ENCODE data around the gene SAMD5. TPM values are rescaled to one million over a fixed set of nuclear protein-coding genes. Genes with fewer than 3 reads are reported as not detected.
A peak's percentile ranks its signal among the peaks of the same experiment; 100 is the strongest.

SAMD5 gene
- total and polyA plus RNA-seq, 2 of the 8 experiments (the other 6 are each of a cell fraction or from before 2014, with no cell fraction given), result 0.02 to 0.04 TPM

DNA sequence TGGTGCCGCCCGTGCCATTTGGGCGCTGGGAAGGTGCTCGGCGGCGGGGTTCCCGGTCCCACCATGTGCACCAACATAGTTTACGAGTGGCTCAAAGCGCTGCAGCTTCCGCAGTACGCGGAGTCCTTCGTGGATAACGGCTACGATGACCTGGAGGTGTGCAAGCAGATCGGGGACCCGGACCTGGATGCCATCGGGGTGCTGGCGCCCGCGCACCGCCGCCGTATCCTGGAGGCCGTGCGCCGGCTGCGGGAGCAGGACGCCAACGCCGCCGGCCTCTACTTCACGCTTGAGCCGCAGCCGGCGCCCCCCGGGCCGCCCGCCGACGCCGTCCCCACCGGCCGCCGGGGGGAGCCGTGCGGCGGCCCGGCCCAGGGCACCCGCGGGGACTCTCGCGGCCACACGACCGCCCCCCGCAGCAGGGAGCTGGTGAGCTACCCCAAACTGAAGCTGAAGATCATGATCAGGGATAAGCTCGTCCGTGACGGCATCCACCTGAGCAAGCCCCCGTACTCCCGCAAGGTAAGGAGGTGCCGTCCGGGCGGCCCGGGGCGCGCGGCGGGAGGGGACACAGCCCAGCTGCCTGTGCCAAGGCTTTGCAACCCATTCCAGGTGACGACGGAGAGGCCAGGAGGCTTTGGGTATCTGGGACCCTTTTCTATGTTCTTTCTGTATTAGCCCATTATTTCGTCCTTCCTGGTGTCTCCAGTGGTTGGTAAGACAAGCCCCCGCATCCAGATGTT is 547 bp downstream of the SAMD5 start (continued):
- no peak for TF ChIP-seq BCL11A (IDR thresholded peaks at IDR 0.05; ENCODE audit: low read depth in 2 of 2, low read length in 2 of 2)
- TF ChIP-seq GTF2F1 (IDR thresholded peaks at IDR 0.05; ENCODE audit: borderline replicate concordance, low read depth, low read length), result no peak
- TF ChIP-seq, protein P1, sequence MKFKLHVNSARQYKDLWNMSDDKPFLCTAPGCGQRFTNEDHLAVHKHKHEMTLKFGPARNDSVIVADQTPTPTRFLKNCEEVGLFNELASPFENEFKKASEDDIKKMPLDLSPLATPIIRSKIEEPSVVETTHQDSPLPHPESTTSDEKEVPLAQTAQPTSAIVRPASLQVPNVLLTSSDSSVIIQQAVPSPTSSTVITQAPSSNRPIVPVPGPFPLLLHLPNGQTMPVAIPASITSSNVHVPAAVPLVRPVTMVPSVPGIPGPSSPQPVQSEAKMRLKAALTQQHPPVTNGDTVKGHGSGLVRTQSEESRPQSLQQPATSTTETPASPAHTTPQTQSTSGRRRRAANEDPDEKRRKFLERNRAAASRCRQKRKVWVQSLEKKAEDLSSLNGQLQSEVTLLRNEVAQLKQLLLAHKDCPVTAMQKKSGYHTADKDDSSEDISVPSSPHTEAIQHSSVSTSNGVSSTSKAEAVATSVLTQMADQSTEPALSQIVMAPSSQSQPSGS (IDR thresholded peaks at IDR 0.05; ENCODE audit: low read length), result no peak
- TF ChIP-seq CTBP2 (IDR thresholded peaks at IDR 0.05; ENCODE audit: borderline replicate concordance, insufficient read depth, insufficient read length, low read length), result peak; percentile 12
- TF ChIP-seq CHD2 (IDR thresholded peaks at IDR 0.05; ENCODE audit: low read length), result no peak
- TF ChIP-seq KDM4A (IDR thresholded peaks at IDR 0.05; ENCODE audit: low read depth, low read length, severe bottlenecking), result peak; percentile 11
- no peak for TF ChIP-seq JUND (IDR thresholded peaks at IDR 0.05; ENCODE audit: low read length)

All from H1 (cell line).